GM19372 (cell line): Measurements from ENCODE around the gene KRT77.
"Not testable (repeated sequence)": the region's sequence is repeated elsewhere in the genome, so short reads cannot be mapped to it uniquely, and the experiment has no call there.

ENCODE experiments used
- ATAC-seq: cut with Tn5 transposase; IDR thresholded peaks from one replicate; pipeline ENCODE4 v1.9.1; 2021; ENCODE audit warnings: mild to moderate bottlenecking, low read depth, moderate library complexity; ENCODE audit not compliant: unreplicated experiment

Gene KRT77

DNA sequence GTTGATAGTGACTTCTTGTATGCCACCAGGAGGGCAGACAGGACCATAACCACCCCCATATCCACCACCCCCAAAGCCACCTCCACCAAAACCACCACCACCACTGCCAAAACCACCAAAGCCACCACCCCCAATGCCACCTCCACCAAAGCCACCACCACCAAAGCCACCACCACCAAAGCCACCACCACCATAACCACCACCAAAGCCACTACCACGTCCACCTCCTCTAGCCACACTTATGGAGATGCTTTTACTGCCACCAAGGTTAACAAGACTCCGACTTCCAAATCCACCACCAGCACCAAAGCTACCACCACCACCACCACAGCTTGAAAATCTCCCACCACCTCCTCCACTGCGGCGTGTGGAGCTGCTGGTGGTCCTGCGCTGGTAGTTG, 23.4 kb downstream of the KRT77 start:
- no peak for ATAC-seq

DNA sequence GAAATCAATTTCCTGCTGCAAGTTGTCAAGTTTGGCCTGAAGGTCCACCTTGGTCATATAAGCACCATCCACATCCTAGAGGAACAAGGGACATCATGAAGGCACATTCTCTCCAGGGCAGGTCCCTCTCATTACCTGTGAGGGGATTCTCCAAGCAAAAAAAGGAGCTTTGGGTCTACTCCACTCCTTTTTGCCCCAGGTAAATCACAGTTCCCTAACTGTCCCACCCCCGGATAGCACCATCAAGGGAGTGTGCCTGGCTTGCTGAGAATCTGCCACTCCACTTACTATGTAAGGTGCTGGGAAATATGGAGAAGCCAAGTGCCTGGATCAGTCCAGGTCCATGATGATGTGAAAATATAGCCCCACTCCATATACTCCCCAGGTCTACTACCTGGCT, 25.7 kb downstream of the KRT77 start:
- no peak for ATAC-seq

DNA sequence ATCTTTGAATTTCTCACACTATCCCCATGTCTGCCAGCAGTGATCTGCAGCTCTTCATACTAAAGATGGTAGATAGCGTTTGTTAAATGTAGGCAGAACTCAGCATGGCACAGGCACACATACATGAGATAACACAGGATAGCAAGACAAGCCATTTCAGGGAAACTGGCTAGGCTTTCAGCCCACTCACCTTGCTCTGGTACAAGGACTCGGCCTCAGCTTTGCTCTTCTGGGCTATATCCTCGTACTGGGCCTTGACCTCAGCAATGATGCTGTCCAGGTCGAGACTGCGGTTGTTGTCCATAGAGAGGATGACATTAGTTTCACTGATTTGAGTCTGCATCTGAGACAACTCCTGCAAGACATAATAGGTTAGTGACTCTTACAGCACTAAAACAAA, 26.2 kb downstream of the KRT77 start:
- ATAC-seq: no peak

DNA sequence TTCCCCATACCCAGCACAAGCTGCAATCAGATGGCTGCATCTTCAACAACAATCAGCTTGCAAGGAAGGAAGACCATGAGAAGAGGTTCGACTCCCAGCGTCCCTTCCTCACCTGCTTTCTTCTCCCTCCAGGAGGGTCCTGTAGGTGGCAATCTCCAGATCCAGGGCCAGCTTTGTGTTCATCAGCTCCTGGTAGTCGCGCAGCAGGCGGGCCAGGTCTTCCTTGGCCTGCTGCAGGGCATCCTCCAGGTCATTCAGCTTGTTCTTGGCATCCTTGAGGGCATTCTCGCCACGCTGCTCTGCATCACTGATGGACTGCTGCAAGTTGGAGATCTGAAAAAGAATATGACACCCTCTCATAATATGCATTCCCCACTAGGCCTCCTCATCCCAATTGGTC, 27.2 kb downstream of the KRT77 start:
- ATAC-seq: no peak

DNA sequence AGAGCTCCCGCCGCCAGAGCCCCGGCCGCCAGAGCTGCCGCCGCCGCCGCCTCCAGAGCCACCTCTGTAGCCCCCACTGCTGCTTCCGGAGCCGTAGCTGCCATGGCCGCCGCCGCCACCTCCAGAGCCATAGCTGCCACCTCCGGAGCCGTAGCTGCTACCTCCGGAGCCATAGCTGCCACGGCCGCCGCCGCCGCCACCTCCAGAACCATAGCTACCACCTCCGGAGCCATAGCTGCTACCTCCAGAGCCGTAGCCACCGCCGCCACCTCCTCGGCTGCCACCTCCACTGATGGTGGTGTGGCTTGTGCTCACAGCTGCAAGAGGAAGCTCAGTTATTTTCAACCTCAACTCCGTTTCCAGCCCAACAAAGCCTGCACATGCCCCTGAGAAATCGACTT, 28.0 kb downstream of the KRT77 start:
- no peak for ATAC-seq

DNA sequence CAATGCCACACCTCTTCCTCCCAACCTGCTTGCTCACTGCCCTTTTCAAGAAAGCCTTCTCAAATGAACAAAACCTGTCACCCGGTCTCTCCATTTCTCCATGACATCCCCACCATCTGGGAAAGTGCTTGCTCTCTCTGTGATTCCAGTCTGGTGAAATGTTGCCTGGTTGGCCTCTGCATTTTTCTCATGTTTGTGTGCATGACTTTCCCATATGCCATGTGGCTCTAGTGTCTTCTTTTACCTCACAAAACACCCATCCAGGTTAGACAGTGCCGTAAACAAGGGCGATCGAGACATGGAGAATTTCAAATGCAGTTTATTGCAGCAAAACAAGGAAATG, 28.9 kb downstream of the KRT77 start:
- no peak for ATAC-seq

DNA sequence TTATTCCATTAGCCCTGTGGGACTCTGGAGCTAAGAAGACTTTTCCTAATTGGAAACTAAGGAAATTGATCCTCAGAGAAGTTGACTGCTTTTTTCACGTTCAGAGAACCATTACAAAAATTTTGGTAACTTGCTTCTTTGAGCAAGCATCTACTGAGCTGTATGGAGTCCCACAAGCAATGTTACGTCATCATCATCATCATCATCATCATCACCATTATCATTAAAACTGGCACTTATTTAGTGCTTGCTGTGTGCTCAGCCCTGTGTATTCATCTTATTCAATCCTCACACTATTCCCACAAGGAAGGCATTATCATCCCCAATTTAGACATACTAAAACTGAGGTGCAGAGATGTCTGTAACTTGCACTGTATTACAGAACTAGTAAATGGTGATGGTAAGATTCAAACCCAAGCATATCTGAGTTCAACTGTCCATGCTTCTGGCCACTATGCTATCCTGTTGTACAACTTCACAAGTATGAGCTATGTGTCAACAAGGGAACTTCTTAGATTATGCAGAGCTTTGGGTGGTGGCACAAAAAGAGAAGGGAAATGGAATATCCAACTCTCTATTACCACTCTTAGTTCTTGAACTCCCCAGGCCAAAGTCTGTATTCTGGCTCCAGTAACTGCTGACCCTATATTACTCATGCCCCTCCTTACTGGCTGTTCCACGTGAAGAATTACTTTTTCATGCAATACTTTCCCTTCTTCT, 29.5 kb downstream of the KRT77 start:
- no peak for ATAC-seq

DNA sequence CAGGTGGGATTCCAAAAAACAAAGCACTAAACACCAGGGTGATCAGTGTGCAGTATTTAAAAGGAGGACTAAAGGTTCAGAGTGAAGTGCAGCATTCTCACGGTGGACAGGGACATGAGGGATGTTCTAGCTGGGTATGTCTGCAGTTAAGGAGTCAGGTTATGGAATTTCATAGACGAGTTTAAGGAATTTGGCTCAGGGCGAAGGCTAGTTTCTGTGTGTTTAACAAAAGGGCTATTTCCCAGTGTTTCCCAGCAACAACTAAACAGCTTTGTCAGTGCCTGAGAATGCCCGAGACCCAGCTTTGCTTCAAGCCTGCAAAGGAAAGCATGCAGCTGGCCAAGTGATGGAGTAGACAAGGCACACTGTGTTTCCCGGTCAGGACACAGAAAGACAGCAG, 30.1 kb downstream of the KRT77 start:
- no peak for ATAC-seq

DNA sequence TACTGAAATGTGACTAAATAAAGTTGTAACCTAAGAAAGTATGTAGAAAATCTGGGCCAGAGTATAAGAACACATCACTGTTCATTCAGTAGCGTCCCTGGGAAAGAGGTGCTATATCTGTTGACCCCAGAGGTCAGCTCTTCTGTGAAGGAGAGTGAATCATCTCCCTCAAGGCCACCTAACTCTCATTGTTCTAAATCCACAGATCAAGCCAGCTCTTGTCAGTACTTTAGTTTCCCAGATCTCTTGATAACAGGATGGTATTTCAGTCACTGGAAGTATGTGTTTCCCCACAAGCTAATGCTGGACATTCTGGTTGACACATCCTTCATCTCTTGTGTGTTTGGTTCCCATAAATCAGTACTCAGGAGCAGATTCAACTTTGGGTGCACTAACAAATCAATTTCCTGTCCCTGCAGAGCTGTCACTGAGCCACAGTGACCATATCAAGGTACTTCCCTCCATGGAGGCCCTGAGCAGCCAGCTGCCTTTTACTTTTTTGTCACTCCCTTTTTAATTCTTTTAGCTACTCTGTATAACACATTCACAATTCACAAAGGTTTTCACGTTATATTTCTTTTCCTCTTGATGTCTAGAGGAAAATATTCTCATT, 30.9 kb downstream of the KRT77 start:
- ATAC-seq: no peak

DNA sequence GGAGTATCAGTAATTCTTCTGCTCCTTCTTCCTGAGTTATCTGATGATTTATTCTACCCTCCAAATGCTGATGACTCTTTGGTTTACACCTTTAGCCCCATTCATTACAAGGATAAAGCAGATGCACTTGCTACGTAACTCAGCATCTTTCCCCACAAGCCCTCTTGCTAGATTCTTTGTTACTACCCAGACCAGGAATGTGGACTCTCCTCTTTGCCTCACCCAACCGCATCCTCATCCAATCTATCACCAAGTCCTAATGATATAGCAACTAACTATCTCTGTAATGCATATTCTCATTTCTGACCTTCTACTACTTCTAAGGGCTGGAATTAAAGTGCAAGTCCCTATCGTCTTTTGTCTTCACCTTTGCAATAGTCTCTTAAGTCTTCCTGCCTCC, 32.4 kb downstream of the KRT77 start:
- ATAC-seq: no peak

DNA sequence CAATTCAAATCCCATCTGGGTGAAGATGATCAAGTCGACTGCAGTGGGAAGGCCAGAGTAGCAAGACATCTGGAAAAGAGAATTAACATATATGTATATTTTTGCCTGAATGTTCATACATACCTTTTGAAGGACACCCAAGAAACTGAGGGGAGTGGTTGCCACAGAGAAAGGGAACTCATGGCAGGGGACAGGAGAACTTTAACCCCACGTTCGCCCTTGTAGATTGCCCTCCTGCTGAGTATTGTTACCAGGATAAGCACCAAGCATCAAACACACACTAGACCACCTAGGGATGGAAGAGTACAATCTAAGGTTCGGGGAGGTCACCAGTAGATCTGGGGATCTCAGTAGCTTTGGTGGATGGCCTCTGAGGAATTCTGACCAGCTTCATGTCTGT, 32.8 kb downstream of the KRT77 start:
- no peak for ATAC-seq

DNA sequence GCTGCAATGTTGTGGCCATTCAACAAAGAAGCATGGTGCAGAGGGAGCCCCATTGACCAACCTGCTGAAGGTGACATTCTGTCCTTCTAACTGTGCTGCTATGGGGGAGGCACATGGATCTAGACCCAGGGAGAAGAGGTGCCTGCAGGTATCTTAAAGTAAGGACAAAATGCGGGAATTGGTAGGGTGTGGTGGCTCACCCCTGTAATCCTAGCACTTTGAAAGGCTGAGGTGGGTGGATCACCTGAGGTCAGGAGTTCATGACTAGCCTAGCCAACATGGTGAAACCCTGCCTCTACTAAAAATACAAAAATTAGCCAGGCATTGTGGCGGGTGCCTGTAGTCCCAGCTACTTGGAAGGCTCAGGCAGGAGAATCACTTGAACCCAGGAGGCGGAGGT, 33.4 kb downstream of the KRT77 start:
- ATAC-seq: not testable (repeated sequence)

DNA sequence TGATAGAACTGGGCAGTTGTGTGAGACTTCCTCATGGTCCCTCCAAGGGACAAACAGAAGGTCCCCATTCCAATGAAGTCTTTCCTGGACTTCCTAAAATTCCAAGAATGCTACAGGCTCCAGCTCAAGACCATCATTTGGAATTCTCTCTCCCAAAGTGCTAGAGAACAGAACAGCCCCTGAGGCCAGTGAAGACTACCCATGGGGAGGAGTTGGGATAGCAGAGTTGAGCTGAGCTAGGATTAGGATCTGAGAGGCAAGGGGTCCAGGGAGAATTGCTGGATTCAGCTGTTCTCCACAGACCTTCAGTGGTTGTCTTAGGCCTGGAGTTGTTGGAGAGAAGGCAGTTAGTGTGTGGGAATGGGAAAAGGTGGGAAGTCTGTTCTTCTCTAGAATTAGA, 33.9 kb downstream of the KRT77 start:
- no peak for ATAC-seq

DNA sequence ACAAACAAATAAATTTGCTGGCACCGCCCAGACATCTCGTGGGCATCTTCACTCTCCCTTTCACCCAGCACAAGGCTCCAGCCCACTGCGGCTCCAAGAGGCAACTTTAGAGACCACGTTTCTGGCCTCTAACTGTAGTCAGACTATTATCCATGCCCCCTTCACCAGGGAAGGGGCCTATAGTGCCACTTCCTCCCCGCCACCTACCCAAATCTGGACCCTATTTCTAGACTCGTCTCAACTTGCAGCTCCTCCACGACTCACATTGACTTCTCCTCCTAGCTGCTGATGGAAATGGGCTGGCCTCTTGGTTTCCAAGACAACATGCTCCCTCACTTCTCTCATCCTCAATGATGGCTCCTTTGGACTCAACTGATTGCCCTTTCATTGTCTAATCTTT, 35.4 kb downstream of the KRT77 start:
- ATAC-seq: no peak

DNA sequence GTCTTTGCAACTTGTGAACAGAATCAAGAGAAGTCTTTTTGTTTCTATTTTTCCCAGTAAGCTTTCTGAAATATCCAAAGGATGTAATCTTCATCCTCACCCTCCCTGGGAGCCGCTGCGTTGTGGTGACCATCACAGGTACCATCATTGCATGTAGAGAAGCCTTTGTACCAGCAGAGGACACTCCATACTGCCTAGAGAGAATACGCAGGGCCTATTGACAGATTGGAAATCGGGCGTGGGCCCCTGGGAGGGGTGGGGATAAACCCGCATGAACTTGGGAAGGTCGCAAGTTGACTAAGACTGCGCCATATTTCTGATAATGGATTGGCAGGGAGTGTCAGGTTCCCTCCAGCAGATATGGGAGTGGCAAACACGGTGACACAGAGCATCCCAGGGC, 35.8 kb downstream of the KRT77 start:
- ATAC-seq: no peak

DNA sequence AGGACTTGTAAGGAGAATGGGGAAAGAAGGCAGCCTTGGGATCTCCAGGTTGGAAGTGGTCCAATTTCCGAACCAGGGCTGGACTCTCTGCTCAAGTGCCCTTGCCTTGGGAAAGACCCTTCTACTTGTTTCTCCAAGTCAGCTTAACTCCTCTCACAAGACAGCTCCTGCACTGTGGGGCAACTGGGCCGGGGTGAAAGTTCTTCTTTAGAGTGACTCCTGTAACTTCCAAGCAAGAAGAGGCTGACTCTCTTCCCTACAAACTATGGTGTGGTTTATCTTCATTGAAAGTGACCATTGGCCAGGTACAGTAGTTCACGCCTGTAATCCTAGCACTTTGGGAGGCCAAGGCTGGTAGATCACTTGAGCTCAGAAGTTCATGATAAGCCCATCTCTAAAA, 36.9 kb downstream of the KRT77 start:
- no peak for ATAC-seq

DNA sequence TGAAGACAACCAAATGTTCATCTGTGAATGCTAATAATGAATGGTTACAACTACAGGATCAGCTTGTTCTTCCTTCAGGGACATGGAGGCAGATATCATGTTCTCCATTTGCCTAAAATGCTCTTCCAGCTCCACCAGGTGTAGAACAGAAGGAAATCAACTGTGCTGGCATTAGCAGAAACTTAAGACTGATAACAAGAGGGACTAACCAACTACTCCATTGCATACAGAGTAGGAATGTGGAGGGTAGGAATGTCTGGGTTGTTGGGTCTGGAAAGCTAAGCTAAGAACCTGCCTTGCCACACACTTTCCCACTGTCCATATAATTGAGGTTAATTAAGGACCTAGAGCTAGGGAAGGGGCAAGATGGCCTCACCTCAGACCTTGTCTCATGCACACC, 39.9 kb downstream of the KRT77 start:
- ATAC-seq: no peak

DNA sequence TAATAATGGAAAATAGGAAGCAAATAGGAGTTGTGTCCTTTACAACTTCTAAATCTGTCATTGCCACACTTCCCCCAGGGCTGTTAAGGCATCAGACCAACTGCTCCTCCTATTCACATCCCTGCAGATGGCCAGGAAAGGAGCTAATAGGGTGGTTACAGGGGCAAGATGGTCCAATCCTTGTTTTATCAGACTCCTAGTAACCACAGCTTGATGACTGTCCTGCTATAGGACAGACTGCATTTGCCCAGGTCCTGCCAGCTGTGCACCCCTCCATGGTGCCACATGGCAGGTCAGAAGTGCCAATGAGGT, 40.5 kb downstream of the KRT77 start:
- no peak for ATAC-seq

DNA sequence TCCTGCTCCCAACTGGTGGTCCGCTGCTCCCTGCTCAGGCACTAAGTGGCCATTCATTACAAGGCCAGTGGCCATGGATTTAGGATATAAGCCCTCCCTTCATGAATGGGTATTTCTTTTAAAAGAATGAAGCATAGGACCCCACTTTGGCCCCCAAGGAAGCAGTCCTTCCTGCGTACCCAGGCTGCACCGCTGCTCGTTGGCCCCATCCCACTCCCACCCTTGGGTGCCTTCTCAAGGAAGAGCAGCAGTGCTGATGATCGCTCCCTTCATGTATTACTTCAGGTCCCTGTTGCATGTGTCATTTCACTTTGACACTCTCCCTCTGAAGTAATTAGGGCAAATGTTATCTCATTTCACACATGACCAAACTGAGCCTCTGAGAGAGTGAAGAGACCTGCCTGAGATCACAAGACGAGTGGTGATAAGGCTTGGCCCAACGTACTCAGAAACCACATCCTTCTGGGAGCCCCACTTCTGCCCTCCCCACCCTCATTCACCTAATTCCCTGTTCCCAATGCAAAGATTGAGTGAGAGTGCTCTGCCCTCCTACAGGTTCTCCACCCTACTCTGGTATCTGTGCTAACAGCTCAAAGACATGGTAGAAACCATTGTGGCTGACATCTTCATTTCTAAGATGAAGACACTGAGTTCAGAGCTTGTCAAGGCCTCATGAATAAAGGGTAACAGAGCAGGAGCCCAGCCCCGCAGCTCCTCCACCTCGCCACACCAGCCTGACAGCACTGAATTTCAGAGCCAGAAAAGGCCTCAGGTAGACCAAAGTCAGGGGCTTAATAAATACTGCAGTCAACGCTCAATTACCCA, 41.0 kb downstream of the KRT77 start:
- no peak for ATAC-seq

DNA sequence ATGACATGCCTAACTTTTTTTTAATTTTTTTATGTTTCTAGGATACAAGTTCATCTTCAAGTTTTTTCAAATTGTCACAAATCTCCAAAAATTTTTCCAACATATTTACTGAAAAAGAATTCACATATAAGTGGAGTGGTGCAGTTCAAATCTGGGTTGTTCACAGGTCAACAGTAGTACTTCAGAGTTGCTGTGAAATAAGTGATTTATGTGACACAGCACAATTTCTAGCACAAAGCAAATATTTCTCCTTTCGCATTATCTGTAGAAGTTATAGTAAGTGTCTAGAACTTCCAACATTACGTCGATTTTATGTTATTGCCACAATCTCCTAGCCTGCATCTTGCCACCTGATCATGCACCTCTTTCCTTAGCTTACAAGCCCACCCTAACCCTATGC, 41.7 kb downstream of the KRT77 start:
- ATAC-seq: no peak

DNA sequence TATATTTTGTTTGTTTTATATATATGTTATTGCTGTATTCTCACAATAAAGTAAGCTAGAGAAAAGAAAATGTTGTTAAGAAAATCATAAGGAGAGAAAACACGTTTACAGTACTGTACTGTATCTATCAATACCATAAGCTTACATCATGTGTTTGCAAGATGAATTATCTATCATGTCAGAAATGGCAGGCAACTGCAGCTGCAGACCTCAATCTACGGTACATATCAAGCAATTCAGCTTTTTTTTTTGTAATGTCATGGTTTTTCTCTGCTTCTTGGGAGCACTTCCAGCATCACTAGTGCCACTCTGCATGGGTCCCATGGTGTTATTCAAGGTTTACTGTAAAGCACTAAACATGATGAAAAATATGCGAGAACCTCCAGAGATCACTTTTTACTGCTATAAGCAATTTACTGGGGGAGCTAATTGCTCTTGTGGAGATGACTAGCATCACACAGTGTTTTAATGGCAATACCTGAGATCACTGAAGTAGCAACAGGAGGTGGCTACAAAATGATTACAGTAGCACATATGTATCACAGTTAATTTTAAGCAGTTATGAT, 42.3 kb downstream of the KRT77 start:
- ATAC-seq: no peak

DNA sequence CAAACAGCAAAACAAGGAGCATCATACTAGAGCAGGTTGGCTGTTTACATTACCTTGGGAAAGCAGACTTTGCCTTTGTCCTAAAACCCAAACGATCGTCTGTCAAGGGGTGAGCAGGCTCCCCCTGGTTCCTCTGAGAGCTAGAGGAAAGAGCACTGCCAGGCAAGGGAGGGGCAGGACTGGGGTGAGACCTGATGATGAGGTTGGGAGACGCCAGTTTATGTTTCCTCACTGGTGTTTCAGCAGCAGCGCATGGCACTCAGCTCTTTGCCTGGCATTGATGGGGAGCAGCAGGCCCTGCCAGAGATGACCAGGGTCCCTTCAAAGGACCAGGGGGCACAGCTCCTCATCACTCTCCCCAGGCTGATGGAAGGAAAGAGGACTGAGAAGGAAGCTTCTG, 43.4 kb downstream of the KRT77 start:
- no peak for ATAC-seq
